Activated naive CD8-positive, alpha-beta T cell treated with anti-CD3 and anti-CD28 coated beads, Interleukin-2, amount 50 U/mL, for 24 hours (primary cell): ENCODE measurements around the gene AKAP8L.

Experiments used
- ATAC-seq: fragments of 150-1000 bp; cut with Tn5 transposase; one replicate; pipeline ENCODE4 v1.10.0; 2021
- DNase-seq: peaks from one replicate; pipeline ENCODE4 v3.0.0; 2021
- H3K27ac Mint-ChIP-seq: one replicate; pipeline ENCODE4 v1.8.0; 2021; ENCODE audit warnings: mild to moderate bottlenecking, mixed read lengths
- H3K27me3 Mint-ChIP-seq: one replicate; pipeline ENCODE4 v1.8.0; 2021; ENCODE audit warnings: mixed read lengths
- H3K36me3 Mint-ChIP-seq: one replicate; pipeline ENCODE4 v1.8.0; 2021; ENCODE audit warnings: low read depth, mixed read lengths
- H3K4me1 Mint-ChIP-seq: one replicate; pipeline ENCODE4 v1.8.0; 2021; ENCODE audit warnings: mixed read lengths
- H3K4me3 Mint-ChIP-seq: one replicate; pipeline ENCODE4 v1.8.0; 2021; ENCODE audit warnings: mild to moderate bottlenecking, moderate library complexity, mixed read lengths
- H3K9me3 Mint-ChIP-seq: one replicate; pipeline ENCODE4 v1.8.0; 2021; ENCODE audit warnings: mixed read lengths

The AKAP8L gene

GRCh38 chr19:15418579-15419412, at the start of gene AKAP8L:
TSS of gene AKAP8L (minus strand) at chr19:15418988. CDS start at chr19:15418923, 65 bp downstream.
- ATAC-seq (peak; percentile 98), DNase-seq (peak; percentile 98)
- Mint-ChIP-seq H3K36me3 (peaks cover 29% of the 10 kb centered on the region), H3K27me3 (no peaks in the 10 kb centered on the region), H3K4me1 (peaks cover 38% of the 10 kb centered on the region), H3K27ac (peak within 1 kb of the TSS; percentile 98), H3K9me3 (no peaks in the 10 kb centered on the region), H3K4me3 (peak within 1 kb of the TSS; percentile 95)

GRCh38 chr19:15467734-15468214, 49.0 kb upstream of the AKAP8L start:
- ATAC-seq, result no peak
- H3K4me3 Mint-ChIP-seq, result peak overlapping the region; percentile 38
- H3K27ac Mint-ChIP-seq, result peak overlapping the region; percentile 64
- peaks cover 10% of the 10 kb centered on the region for H3K27me3 Mint-ChIP-seq
- DNase-seq, result no peak
- H3K9me3 Mint-ChIP-seq, result no peaks in the 10 kb centered on the region
- H3K36me3 Mint-ChIP-seq, result peaks cover 7% of the 10 kb centered on the region
- H3K4me1 Mint-ChIP-seq, result peaks cover 53% of the 10 kb centered on the region

GRCh38 chr19:15466851-15467733, 48.3 kb upstream of the AKAP8L start:
- Mint-ChIP-seq H3K4me1 (peaks cover 59% of the 10 kb centered on the region), H3K4me3 (peak overlapping the region; percentile 39), H3K9me3 (no peaks in the 10 kb centered on the region), H3K27me3 (peaks cover 10% of the 10 kb centered on the region), H3K27ac (peak overlapping the region; percentile 87), H3K36me3 (peaks cover 7% of the 10 kb centered on the region)
- DNase-seq (peak; percentile 56), ATAC-seq (peak; percentile 73)

- Mint-ChIP-seq H3K9me3 (no peaks in the 10 kb centered on the region), H3K4me3 (peak within 1 kb of the TSS; percentile 89), H3K4me1 (peaks cover 59% of the 10 kb centered on the region), H3K27ac (peak within 1 kb of the TSS; percentile 91), H3K27me3 (peaks cover 8% of the 10 kb centered on the region), H3K36me3 (peaks cover 18% of the 10 kb centered on the region)
- peak; percentile 75 for DNase-seq
- ATAC-seq, result peak; percentile 67
Observed at GRCh38 chr19:15464394-15465385, 45.9 kb upstream of the AKAP8L start, which contains the start of gene RASAL3. TSS of gene RASAL3 (minus strand) at chr19:15464544. CDS start at chr19:15464358, 186 bp downstream.

- H3K9me3 Mint-ChIP-seq, result no peaks in the 10 kb centered on the region
- DNase-seq (peak; percentile 76), ATAC-seq (peak; percentile 74)
- peaks cover 4% of the 10 kb centered on the region for H3K27me3 Mint-ChIP-seq
- peak overlapping the region; percentile 89 for H3K4me3 Mint-ChIP-seq
- peaks cover 20% of the 10 kb centered on the region for H3K36me3 Mint-ChIP-seq
- peaks cover 53% of the 10 kb centered on the region for H3K4me1 Mint-ChIP-seq
- peak overlapping the region; percentile 88 for H3K27ac Mint-ChIP-seq
Observed at GRCh38 chr19:15463861-15464371, 45.1 kb upstream of the AKAP8L start.

GRCh38 chr19:15461694-15462093, 42.9 kb upstream of the AKAP8L start:
- Mint-ChIP-seq H3K36me3 (peaks cover 25% of the 10 kb centered on the region), H3K9me3 (no peaks in the 10 kb centered on the region), H3K4me1 (peaks cover 31% of the 10 kb centered on the region), H3K27me3 (no peaks in the 10 kb centered on the region), H3K4me3 (no peak overlapping the region), H3K27ac (peak overlapping the region; percentile 71)
- ATAC-seq (no peak), DNase-seq (no peak)

GRCh38 chr19:15457701-15458484, 39.1 kb upstream of the AKAP8L start:
- no peak overlapping the region for H3K4me3 Mint-ChIP-seq
- no peak for DNase-seq
- no peaks in the 10 kb centered on the region for H3K9me3 Mint-ChIP-seq
- H3K36me3 Mint-ChIP-seq, result peaks cover 40% of the 10 kb centered on the region
- no peaks in the 10 kb centered on the region for H3K27me3 Mint-ChIP-seq
- no peak overlapping the region for H3K27ac Mint-ChIP-seq
- H3K4me1 Mint-ChIP-seq, result peaks cover 14% of the 10 kb centered on the region
- no peak for ATAC-seq

- Mint-ChIP-seq H3K9me3 (no peaks in the 10 kb centered on the region), H3K4me1 (peaks cover 7% of the 10 kb centered on the region), H3K27ac (no peak overlapping the region), H3K4me3 (no peak overlapping the region), H3K36me3 (peaks cover 41% of the 10 kb centered on the region), H3K27me3 (no peaks in the 10 kb centered on the region)
- DNase-seq (no peak), ATAC-seq (peak; percentile 33)
Observed at GRCh38 chr19:15456871-15457700, 38.3 kb upstream of the AKAP8L start.

GRCh38 chr19:15456441-15456840, 37.7 kb upstream of the AKAP8L start:
- Mint-ChIP-seq H3K9me3 (no peaks in the 10 kb centered on the region), H3K4me1 (peaks cover 1% of the 10 kb centered on the region), H3K27ac (no peak overlapping the region), H3K36me3 (peaks cover 43% of the 10 kb centered on the region), H3K4me3 (no peak overlapping the region), H3K27me3 (no peaks in the 10 kb centered on the region)
- ATAC-seq, result no peak
- no peak for DNase-seq

- peaks cover 47% of the 10 kb centered on the region for H3K36me3 Mint-ChIP-seq
- ATAC-seq (no peak), DNase-seq (no peak)
- no peaks in the 10 kb centered on the region for H3K27me3 Mint-ChIP-seq
- H3K4me3 Mint-ChIP-seq, result no peak overlapping the region
- H3K9me3 Mint-ChIP-seq, result no peaks in the 10 kb centered on the region
- H3K4me1 Mint-ChIP-seq, result peaks cover 5% of the 10 kb centered on the region
- H3K27ac Mint-ChIP-seq, result no peak overlapping the region
Observed at GRCh38 chr19:15455996-15456395, 37.2 kb upstream of the AKAP8L start.

GRCh38 chr19:15453906-15454860, 35.4 kb upstream of the AKAP8L start:
- ATAC-seq, result no peak

More at GRCh38 chr19:15453906-15454860, 35.4 kb upstream of the AKAP8L start:
- Mint-ChIP-seq H3K4me1 (peaks cover 14% of the 10 kb centered on the region), H3K27me3 (no peaks in the 10 kb centered on the region), H3K36me3 (peaks cover 44% of the 10 kb centered on the region), H3K4me3 (no peak overlapping the region), H3K27ac (peak overlapping the region; percentile 12), H3K9me3 (peaks cover 3% of the 10 kb centered on the region)
- no peak for DNase-seq
